Activated CD4-positive, alpha-beta T cell treated with anti-CD3 and anti-CD28 coated beads, Interleukin-2, amount 50 U/mL, for 24 hours (primary cell): ENCODE data around the gene CHST8.
"Not testable (repeated sequence)": the region's sequence is repeated elsewhere in the genome, so short reads cannot be mapped to it uniquely, and the experiment has no call there.

ENCODE experiments used
- DNase-seq, 2 donors: peaks; one replicate each; pipeline ENCODE4 v3.0.0-alpha.2; 2020; ENCODE audit warnings: low read depth in 1 of 2, low spot score in 1 of 2

The CHST8 gene

DNA sequence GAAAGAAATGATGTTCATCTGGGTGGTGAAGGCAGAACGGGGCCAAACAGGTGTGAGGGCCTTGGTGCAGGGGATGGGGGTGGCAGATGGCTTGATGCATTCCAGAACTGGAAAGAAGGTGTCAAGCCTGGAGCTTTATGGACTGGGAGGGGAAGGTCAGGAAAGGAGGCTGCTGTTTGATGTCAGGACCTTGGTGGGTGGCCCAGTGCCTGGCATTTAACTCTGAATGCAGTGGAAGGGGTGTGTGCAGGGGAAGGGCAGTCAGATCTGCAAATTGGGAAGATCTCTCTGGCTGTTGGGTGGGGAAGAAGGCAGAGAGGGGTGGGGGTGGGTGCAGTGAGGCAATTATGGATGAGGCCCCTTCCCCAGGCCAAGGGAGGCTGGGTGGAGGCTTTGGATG is 186.6 kb downstream of the CHST8 start:
- DNase-seq = no peak

DNA sequence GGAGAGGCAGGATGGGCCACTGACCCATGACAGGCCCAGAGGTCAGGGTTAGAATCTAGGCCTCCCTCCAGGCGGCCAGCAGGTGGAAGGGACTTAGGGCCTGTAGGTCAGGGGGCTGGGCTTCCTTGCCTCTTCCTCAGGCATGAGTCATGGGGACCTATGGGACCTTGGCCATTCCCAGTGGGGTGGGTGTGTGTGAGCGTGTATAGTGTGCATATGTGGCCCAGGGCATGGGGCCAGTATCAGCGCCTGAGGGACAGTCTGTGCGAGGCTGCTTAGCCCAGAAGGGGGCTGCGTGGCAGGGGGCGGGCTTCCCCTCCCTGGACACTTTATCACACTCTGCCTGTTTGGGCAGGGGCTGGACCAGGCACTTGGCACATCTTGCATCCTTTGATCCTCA is 188.2 kb downstream of the CHST8 start:
- DNase-seq = no peak

DNA sequence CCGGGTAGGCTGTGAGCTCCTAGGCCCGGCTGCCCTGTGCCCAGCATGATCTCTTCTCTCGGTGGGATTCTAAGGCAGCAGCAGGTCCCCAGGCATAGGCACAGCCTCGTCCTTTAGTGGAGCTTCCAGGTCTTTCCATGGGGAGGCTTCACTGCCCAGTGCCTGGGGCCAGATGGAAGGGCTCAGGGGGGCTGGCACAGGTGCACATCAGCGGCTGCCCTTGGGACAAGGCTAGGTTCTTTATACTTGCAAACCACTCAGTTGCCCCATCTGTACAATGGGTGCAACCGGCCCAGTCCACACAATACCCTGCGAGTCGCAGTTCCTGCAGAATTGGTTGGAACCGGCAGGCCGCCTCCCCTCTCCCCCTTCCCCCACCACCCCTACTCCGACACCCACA is 189.1 kb downstream of the CHST8 start:
- no peak for DNase-seq

DNA sequence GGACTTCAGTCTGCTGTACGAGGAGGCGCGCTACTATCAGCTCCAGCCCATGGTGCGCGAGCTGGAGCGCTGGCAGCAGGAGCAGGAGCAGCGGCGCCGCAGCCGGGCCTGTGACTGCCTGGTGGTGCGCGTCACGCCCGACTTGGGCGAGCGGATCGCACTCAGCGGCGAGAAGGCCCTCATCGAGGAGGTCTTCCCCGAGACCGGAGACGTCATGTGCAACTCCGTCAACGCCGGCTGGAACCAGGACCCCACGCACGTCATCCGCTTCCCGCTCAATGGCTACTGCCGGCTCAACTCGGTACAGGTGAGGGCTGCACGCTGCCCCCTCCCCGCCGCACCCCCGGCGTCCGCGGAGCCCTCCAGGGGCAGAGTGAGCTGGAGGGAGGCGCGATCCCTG is 189.5 kb downstream of the CHST8 start:
- DNase-seq = no peak

DNA sequence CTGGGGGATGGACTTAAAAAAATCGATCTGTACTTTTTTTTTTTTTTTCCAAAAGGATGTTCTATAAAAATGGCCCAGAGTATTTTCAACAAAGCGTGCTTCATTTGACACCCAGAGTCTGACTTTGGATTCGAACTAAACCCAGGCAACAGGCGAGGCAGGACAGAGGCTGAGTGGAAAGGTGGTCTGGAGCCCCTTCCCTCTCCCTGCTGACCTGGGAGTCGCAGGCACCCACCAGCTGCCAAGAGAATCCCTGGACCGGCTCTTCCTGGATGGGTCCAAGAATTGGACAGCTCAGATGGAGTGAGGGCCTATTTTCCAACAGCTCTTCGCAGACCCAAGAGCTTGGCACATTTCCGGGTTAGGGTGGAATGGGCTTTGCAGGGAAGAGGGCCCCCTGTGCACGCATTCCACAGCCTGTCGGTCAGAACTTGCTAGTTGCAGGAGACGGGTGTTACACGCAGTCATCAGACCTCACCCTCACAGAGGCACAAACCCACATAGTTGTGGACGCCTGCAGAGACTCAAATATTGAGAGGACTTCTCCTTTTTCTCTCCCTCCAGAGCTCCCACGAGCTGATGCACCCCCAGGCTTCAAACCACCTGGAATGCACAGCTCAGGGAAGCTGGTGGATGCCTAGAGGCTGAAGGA is 190.1 kb downstream of the CHST8 start:
- no peak for DNase-seq

DNA sequence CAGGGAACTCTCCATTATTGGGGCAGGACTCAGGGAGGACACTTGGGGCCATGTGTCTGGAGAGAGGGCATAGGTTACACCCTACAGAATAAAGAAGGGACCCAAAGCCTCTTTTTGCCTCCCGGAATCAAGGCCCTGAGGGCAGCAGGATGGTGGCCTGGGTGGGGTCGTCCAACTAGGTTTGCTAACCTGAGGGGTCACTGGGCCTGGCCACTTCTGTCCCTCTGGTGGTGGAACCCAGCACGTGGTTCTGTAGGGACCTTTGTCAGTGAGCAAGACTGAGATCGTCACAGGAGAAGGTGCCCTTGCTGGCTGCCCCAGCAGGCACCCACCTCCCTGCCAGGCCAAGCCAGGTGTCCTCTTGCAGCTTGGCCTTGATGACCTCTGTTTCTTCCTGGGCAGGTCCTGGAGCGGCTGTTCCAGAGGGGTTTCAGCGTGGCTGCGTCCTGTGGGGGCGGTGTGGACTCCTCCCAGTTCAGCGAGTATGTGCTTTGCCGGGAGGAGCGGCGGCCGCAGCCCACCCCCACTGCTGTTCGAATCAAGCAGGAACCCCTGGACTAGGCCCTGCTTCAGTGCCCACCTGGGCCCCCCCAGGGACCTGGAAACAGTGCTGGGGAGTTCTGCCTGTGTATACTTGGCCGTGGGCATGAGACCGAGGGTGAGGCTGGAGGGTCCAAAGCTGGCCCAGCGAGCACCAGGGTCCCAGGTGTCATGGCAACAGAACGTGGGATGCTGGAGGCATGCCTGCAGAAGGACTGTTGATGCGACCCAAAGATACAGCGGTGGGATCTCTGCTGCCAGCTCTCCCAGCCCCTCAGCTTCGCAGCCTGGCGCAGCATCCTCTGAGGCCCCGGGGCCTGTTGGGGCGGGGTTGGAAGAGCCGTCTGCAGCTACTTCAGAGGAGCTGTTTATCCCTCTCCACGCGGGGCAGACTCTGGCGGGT is 190.9 kb downstream of the CHST8 start:
- no peak for DNase-seq

DNA sequence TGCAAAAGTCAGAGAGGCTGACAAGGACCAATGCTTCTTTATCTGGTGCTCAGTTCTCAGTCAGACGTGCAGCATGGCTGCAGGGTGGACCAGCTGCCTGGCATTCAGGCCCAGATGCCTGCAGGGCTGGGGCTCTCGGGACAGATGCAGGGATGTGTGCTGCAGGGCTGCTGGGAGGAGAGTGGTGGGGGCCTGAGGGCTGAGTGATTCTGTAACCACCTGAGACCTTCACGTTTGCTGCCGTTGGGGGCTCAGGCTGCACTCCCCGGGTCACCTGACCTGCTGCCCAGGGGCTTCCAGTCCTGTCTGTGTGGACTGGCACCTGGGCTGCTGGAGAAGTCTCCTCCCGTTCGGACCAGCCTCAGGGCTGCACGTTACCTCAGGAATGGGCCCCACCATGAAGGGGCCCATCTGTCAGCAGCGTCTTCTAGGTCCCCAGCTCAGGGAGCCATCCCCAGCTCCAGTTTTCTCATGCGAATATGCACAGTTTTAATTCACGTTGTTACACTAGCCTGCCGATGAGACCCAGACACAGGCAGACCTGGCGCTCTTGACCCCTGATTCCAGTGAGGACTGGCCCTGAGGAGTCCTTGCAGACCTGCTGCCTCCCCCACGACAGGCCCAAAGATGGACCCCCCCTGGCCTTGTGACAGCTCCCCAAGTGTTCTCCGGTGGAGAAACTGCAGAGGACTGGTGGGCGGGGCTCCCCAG is 191.8 kb downstream of the CHST8 start:
- no peak for DNase-seq

DNA sequence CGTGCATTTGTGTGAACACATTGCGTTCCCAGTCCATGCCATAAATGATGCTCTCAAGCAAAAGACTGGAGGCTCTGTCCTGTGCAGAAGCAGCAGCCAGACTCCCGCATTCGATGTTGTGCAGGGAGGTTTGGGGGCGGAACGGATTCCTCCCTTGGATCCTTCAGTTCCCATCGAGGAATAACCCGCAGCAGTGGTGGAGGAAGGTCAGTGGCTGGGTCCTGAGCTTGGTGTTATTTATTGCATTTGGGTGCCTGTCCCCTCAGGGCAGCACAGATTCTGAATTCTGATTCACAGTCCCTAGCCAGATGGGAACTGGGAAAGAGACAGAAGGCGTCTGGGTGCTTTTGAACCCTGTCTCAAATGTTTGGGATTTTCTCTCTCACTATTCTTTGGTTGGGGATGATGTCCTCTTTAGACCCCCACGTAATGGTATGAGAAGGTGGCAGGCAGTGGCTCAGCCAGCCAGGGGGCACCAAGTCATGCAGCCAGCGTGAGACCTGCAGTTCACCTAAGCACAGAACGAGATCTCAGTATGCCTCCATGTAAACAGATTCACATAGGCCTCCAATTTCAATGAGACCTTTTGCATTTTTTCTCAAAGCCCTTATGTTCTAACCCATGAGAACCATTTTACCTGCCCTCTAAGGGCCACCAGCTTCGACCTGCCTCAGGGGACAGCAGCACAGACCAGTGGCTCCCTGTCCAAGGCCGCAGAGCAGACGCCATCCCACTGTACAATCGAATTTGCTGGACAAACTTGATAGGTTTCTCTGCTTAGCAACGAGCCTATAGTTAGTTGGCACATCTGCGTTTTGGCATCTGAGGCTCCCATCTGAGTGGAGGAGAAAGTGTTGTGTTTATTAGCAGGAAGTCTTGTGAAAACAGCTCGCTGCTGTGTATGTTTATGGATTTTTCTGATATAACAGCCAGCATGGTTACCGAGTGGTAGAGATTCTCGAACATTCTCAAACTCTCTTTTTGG is 192.7 kb downstream of the CHST8 start:
- no peak for DNase-seq

DNA sequence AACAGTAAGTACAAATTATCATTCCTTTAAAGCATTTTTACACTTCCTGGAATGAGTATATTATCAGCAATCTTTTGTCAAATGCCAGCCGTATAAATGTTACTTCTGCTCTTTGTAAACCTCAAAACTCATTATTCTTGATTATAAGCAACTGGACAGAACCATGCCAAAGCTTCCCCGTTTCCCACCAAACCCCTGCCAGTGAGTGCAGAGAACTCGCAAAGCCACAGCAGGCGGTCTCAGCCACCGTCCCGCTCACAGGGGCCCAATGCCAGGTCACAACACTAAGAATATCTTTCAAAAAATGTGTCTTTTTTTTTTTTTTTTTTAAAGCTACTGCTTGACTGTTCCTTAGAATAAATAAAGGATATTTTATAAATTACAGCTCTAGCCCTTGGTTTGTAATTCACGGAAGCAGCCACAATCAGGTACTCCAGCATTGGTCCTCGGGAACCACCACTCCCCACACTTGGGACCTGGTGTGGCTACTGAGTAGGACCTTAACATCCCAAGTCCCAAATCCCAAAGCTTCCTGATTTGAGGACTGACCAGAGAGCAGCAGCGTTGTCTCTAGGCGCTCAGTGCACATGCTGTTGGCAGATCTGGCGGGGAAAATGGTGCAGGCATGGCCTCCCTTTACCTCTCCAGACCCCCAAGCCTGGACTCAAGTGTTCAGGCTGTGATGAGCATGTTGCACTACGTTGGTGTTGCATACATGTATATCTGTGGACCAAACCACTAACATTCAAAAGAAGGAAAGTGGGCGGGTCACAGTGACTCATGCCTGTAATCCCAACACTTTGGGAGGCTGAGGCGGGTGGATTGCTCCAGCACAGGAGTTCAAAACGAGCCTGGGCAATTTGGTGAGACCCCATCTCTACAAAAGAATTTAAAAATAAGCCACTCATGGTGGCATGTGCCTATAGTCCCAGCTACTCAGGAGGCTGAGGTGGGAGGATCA is 193.9 kb downstream of the CHST8 start:
- DNase-seq = no peak

DNA sequence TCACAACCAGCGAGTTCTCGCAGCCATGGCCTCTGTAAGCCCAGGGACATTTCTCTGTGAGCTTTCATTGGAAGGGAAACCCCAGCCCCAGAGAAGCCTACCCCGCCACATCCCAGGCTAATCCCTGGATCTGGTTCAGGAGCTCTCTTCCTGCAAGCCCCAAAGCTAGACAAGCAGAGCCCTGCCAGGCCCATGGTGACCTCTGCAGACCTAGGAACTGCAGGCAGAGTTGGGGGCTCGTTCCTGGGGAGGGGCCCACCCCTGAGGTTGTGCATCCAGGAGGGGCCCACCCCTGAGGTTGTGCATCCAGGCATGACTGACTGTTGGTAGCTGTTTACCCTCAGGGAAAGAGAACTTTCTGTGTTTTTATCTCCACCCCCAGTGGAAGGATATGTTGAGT is 196.7 kb downstream of the CHST8 start:
- DNase-seq = no peak

DNA sequence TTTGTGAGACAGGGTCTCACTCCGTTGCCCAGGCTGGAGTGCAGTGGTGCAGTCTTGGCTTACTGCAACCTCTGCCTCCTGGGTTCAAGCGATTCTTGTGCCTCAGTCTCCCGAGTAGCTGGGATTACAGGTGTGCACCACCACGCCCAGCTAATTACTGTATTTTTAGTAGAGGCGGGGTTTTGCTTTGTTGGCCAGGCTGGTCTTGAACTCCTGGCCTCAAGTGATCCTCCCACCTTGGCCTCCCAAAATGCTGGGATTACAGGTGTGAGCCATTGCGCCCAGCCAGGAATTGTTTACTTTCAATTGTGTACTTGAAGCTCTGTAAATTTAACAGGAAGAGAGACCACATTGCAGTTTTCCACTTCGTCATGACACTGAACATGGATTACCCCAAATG is 197.3 kb downstream of the CHST8 start:
- DNase-seq = not testable (repeated sequence)

DNA sequence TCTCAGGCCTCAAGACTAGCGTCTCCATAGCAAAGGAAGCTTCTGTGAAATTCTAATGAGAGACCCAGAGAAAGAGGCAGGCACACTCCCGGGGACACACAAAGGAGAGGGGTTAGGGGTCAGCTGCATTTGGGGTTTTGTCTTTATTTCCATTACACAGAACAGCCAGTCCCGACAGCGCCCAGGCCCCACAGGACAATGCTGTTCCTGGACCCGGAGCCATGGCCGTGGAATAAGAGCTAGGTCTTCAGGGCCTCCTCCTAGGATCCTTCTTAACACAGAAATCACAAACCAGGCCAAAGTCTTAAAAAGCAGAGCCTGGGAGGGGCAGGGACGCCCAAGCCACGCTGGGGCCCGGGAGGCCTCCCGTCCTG is 197.7 kb downstream of the CHST8 start:
- no peak for DNase-seq

DNA sequence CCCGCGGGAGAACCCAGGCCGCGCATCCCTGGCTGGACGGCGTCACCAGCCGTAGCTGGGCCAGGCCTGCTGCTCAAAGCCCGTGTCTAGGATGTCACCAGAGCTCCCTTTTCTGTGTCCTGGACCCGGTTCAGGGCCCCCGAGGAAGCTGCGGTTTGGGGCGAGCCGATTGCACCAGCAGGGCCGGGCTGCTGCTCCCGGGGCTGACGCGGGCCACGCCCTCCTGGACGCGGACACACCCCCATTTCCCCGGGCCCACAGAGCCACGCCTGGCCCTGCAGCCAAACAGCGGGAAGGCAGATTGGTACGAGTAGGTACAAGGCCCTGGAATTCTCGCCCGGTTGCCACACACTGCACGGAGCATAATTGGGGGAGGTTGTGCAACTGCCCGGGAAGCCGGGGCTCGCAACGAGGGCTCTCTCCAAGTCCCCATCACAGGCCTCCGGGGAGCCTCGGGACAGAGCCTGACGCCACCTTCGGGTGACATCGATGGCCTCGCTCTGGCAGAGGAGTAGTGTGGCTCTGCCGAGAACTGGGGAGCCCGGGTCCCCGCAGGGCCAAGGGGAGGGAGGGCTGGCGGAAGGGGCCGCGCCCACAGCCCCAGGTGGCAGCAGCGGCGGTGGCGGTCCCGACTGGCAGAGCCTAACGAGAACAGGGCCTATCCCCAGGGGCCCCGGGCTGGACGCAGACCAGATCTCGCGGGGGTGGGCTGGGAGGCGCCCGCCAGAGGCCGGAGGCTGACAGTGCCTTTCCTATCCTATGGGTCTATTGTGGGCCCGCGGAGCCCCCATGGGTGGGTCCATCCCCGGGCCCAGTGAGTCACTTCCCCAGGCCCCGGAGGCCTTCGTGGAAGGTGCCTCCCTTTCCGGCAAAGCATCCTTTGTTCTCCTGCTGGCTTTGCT is 198.4 kb downstream of the CHST8 start:
- peak; percentile 28 to 46 for DNase-seq

DNA sequence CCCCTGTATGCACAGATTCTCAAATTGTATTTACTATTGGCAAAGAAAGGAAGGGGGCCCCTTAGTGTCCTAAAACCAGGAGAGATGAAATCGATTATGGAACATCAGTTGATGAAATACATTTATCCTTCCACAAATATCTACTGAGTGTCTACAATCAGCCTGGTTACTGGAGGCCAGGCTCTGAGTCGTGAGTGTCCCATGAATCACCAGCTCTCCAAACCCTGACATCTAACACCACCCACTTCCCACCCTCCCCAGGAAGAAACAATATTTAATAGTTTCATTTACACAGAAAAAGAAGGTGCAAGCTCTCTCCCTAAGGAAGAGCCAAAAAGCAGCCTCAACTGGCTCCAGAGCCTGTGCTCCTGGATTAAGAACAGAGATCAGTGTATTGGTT is 200.1 kb downstream of the CHST8 start:
- no peak for DNase-seq
